NCI-H2227 (cell line): ENCODE results near the gene CFAP100.

Experiments
- DNase-seq: peaks from one replicate; lab custom pipeline; 2025; ENCODE audit not compliant: unreplicated experiment; lab: John Stamatoyannopoulos, UW

The CFAP100 gene

DNA sequence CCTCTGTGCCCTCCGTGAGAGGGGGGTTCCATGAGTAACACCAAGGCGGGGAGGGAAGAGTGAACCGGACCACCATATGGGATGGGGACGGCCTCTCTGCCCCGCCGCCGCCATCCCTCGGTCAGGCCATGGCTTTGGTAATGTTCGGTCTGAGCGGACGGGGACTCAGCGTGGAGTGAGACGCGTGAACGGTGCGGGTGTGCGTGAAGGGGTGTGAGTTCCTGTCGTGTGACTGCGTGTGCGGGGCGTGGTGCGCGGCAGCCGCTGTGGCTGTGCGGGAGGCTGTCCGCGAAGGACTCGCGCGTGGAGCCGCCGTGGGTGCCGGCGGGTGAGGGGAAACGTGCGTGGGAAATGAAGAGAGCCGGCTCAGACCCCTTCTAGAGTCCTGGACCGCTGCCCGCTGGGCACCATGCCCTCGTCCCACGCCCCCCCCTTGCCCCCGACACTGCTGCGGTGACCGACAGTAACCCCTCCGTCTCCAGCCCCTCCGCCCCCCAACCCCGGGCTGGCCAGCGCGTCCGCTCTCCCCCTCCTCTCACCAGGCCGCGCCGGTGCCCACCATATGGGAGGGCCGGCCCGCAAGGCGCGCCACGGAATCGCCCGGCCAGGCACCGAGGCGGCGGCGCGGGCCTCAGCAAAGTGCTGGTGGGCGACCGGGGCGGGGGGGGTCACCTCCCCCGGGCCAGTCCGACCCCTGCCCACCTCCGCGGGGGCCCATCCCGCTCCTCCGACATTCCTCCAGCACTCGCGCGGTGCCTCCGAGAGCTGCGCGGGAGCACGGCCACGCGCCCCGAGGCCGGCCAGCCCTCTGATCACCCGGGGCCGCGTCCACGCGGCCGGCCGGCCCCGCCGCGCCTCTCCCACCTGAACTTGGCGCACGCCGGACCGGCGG is 38.1 kb upstream of the CFAP100 start:
- no peak for DNase-seq

DNA sequence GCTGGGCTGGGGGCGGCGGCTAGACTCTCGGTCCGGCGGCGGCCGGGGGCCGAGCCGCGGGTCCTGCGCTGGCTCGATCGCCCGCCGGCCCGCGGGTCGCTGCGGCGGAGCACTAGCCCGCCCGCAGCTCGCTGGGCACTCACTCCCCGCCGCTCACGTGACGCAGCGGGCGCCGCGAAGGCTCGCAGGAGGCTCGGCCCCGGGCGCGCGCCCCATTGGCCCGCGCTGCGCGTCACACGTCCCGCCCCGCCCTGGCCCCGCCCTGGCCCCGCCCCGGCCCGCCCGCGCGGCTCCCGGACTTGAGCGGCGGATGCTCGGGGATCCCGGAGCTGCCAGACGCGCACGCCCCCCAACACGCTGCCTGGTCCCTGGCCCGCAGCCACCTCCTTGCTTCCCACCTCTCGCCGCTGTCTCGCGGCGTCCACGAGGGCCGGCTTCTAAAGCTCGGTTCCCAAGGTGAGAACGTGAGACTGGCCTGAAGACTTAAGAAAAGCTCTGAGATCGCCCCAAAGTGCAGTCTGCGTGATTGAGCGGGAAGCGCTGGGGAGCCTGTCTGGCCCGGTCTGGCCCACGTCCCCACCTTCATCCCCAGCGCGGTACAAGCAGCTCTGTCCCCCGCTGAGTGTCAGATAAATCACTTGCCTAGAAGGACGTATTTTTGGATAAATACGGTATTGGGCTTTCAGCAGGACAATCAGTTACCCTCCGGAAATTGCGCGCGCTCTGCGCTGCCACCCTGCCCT is 37.2 kb upstream of the CFAP100 start, which contains the start of gene KLF15:
Gene KLF15, minus strand, starts transcription at position 114 of the 743 bp plus-strand sequence. CDS start 4,486 bp downstream, outside the sequence.
- DNase-seq = peak; percentile 88

DNA sequence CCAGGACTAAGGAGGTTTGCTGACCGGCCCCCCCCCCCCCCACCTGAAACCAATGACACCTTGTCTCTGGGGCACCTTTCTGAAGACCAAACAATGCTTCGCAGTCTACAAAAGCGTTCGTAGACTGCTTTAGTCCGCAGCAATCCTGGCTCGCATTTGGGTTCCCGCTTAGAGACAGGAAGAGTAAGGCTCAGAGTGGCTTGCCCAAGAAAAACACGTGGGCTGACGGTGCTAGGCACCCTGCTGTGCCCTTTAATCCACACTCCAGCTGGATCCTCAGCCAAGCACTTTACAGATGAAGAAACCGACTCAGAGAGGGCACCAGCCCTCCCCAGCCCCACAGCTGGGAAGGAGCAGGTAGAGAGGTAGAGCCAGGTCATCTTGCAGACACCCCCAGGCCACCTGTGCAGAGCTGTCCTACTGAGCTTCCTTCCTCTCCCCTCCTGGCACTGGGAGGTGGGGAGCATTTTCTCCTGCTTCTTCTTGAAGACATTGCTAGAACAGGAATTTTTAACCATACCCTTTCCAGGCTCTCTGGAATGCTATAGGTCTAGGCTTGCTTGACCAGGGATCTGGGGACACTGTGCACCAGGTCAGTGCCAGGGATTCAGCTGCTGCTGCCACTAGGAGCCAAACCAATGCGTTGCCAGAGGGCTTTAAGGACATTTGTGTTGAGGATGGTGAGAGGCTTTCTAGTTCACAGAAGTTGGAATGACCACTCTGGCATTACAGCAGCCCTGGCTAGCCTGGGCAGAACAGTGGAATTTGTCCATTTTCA is 36.5 kb upstream of the CFAP100 start:
- peak; percentile 42 for DNase-seq

DNA sequence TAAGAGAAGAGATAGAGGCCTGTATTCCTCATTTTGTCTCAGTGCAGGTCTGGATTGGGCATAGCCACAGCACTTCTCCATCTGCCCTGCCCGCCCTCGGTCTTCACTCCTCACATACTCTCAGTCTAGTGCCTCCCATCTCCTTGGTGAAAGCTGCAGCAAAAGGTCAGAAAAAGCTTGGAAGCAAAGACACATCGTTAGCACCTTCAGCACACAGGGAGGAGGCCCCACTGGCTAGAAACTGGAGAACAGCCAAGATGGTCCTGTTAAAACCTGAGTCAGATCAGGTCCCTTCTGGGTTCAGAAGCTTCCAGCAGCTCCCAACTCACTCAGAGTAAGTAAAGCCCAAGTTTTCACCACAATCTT is 35.9 kb upstream of the CFAP100 start:
- DNase-seq = no peak

DNA sequence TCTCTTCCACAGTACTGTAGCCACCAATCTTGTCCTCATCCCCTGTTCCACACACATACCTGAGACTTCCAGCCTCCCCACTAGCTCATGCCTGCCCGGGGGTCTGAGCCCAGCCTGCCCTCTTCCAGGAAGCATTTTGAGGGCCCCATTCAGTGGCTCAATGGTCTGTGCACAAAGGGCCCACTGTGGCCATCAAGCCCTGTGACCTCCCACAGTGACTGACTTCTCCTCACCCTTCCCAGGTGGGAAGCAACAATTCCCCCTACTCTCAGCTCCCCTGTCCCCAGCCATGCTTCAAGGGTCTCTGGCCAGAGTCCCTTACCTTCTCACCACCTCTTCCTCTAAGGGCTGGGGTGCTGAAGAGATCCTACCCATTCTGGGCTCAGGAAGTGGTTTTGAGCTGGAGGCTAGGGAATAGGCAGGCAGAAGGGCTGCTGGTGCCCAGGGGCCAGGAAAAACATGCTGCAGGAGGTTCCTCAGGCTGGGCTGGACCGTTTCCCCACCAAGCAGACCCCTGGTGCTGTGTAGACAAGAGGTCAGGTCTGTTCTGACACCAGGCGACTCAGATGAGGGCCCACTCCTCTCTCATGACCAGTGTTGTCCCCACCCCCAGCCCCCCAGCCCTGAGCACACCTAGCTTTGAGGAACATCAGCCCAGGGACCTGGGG is 34.5 kb upstream of the CFAP100 start:
- no peak for DNase-seq

DNA sequence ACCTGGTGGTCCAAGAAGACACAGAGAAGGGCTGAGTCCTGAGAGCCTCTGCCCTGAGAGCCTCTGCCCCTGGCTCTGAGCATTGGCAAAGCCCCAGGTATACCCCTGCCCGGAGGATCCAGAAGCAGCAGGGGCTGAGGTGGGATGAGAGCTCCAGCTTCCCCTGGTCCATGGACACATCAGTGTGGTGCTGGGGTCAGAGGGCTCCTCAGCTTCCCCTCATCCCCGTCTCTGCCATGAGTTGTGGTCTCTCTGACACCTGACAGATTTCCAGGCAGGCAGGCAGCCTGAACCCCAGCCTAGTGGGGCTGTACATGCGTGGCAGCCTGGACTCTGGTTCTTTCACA is 34.0 kb upstream of the CFAP100 start:
- no peak for DNase-seq

DNA sequence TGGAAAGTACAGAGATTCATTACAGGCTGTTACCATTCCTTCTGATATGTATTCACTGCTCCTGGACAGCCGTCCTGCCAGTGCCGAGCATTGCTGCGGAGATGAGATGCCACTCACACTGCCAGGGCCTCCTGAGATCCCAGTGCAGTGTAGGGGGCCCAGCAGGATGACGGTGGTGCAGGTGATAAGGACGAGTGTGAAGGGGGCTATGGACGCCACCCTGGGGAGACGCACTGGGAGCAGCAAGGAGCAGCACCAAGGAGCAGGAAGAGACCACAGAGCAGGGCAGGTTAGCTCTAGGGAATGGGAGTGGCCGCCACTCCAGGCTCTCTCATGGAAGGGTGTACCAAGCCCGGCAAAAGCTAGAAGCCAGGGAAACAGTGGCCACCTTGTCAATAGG is 33.5 kb upstream of the CFAP100 start:
- DNase-seq = no peak

DNA sequence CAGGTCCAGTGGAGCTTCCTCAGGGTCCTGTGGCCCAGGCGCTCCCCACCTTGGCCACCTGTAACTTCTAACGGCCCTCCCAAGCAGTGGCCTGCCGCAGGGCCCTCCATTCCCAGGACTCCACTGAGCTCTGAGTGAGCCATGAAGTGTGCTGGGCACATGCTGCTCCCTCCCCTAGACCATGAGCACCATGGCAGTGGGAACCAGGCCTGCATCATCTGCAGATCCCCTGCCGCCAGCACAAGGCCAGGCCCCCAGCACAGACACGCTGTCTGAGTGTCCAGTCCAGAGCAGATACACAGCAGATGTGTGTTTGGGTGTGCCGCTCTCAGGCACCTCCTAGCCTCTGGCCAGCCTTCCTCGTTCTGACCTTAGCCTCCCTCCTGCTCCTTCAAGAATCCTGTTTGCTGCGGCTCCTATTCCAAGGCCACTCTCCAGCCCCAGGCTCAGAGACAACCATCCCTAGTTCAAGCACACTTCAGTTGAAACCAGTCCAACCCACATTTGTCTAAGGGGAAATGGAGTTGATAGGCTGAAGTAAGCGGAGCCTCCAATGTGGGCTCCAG is 30.5 kb upstream of the CFAP100 start:
- DNase-seq = no peak

DNA sequence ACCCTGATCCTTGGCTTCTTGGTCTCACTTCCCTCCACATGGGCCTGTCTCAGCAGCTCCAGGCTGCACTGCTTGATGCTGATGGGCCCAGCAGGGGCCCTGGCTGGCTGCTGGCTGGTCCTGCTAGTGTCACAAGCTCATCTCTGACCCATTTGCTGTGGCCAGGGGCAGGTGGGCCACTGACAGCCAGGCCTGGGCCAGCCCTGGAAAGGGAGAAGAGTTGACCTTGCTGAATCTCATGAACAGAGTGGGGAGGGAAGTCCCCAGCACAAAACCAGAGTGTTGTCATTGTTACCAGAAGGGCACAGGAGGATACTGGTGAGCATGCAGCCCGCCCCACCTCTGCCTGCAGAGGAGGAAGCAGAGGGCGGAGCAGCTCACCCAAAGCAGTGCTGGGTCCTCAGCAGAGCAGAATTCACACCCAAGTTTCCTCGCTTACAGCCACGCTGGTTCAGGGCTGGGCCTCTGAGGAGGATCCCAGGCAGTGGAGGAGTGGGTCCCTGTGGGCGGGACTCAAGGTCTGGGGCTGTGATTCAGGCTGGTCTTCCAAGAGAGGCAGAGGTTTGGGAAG is 29.9 kb upstream of the CFAP100 start:
- DNase-seq = no peak

DNA sequence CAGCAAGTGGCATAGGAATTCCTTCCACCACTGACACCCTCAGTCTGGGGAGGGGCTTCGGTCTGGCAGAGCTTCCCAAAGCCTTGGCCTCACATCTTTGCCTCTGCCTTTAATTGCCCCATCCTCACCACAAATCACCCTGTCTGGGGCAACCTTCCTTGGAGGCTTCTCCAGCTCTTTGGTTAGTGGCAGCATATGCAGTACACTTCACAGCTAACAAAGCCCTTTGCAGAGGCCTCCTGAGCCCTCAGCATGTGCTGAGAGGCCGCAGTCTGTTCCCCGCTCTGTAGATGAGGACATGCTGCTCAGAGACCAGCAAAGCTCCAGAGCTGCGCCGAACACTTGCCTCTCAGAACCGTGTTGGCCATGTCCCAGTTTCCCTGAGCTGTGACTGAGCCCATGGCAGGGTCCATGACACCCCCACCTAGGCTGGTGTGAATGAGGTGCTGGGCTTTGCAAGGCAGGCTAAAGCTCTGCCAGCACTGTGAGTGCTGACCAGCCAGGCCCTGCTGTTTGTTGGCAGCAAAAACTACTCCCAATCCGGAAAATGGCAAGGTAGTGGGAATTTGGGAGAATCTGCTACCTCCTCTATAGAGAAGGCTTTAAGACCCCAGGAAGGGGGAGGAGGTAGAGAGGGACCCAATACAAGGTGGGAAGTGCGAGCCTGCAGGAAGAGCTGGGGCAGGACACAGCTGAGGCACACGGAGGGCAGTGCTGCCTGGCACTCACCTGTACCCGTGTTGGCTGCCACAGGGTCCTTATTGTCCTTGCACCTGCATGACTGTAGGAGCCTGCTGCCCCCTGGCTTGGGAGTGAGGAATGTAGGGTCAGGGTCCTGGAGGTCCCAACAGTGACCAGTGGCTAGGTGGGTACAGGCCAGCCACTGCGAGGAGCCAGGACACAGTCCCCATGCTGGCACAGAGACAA is 29.1 kb upstream of the CFAP100 start:
- DNase-seq = no peak

DNA sequence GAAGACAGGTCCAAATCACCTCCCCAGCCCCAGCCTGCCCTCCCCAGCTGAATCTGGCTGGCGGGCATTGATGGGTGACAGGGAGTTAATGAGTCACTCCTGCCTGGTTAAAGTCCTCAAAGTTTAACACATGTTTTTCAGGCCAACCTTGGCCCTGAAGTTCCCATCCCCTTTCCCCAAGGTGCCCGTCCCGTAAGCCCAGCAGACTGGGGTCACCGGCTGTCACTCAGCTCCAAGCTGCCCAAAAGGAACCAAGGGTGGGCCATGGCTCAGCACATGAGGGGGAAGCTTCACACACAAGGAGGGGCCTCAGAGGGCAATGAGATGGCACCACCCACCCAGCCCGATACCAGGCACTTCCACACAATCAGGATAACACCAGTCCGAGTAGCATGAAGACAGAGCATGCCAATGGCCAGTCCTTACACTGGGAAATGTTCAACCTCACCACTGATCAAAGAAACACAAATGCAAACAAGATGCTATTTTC is 27.3 kb upstream of the CFAP100 start:
- DNase-seq = no peak

DNA sequence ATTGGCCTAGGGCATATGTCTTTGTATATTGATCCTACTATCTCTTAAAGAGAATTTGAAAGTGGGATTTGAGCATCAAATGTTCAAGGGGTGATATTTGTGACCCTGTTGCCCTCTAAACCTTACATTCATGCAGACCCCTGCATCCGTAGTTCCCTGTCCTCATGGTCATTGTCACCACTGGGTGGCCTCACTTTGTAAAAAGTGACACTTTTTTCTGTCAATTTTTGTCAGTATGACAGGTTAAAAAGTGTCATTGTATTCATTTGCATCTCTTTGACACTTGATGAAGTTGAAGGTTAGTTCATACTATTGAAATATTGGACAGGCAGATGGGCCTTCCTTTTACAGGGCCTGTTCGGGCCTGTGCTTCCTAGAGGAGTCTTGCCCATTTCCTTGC is 25.2 kb upstream of the CFAP100 start:
- no peak for DNase-seq

DNA sequence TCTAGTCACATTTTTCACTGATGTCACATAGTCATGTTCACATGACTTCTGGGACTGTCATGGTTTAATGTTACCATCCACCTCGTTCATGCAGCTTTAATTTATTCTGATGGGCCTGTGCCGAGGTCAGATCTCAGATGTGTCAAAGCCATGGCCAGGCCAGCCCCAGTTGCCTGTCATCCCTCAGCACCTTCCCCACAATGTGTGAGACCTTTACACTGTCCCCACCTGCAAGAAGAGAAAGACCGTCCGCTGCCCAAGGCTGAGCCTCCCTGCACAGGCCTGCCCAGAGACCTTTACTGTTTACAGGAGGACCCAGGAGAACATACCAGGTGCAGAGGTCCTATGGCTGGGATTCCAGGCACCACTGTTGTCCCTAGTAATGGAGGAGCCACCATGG is 24.7 kb upstream of the CFAP100 start:
- no peak for DNase-seq

DNA sequence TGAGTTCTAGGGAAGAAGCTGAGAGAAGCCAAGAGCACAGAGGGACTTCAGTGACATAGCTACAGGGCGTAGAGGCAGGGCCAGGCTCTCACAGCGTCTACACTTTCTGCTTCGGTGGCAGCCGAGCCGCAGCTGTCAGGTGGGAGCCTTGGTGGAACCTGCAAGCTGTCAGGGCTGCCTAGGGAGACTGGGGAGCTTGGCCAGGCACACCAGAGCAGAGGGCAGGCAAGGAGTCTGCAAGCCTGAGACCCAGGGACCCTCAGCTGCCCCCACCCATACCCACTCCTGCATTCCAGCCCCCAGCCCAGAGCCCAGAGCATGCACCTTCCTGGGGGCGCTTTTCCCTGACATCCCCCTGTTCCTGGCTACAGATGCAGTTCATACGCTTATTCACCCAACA is 24.1 kb upstream of the CFAP100 start:
- DNase-seq = no peak

DNA sequence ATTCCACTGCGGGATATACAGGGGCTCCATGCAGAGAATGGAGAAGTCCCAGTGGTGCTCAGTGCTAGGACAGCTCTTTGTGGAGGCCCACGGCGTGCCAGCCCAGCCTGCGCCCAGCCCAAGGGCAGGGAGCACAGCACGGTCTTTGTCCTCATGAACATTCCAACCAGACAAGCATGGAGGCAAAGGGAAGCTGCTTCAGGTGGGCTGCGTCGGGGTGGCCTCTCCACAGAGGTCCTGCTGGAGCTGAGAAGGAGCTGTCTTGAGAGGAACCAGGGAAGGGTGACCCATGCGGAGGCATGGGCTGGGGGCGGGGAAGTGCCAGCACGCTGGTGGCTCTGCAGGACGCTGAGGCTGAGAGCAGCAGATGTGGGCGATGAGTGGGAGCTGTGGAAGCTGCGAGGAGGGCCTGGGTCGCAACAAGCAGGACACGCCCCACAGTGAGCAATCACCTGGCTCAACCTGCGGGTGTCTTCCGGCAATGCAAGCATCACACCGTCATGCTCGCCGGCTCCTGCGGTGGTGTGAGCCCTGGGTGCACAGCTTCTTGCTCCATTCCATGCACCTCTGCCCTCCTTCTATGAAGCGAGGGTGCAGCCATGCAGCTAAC is 23.5 kb upstream of the CFAP100 start:
- DNase-seq = no peak

DNA sequence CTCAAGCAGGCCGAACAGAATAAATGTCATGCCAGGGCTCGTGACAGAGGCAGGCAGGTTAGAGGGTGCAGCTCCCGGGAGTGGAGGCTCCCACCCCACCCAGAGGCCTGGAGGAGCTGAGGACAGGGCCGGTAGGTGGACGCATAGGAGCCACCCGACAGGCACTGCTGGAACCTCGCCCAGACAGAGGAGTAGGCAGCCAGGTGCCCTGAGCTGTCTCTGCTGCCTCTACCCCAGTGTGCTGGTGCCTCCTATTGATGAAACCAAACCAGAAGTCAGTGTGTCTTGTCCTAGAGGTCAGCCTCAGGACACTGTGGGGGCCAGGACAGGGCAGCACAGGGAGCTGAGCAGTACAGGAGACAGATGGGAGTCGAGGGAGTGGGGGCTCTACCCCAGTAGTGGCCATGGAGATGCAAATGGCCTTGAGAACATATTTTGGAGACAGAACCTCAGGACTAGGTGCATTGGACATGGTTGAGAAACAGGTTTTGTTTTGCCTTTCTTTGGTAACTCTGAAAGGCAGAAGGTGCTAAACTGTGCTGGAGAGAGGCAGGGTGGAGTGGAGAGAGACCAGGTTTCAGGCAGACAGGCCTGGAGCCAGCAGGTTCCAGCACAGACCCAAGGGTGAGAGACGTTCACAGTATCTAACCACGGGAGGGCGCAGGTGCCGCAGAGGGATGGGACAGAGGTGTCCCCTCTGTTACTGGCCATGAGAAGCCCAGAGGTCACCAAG is 22.1 kb upstream of the CFAP100 start:
- DNase-seq = no peak

DNA sequence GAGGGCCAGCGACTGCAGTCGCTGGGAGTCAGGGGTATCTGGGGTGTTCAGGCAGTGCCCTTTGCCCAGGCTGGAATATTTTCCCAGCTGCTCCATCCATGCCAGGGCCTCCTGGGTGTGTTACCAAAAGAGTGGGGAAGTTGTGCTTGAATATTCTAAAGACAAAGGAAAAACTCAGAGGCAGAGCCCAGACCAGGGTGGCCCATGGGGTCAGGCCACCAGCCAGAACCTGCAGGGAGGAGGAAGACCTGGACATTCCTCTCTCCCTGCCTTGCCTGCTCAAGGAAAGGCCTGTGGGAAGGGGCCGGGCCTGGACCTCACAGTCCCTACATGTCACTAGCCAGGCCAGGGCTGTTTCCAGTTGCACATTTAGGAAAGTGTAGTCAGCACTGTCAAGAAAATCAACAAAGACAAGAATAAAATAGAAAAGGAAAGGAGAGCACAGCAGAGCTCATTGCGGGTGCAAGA is 21.5 kb upstream of the CFAP100 start:
- no peak for DNase-seq
